ENCODE data around the gene BICD1. TPM values are rescaled to one million over a fixed set of nuclear protein-coding genes. Genes with fewer than 3 reads are reported as not detected.

The BICD1 gene
- total RNA-seq, 1 donor from 2014 or later: 8.5 TPM

DNA sequence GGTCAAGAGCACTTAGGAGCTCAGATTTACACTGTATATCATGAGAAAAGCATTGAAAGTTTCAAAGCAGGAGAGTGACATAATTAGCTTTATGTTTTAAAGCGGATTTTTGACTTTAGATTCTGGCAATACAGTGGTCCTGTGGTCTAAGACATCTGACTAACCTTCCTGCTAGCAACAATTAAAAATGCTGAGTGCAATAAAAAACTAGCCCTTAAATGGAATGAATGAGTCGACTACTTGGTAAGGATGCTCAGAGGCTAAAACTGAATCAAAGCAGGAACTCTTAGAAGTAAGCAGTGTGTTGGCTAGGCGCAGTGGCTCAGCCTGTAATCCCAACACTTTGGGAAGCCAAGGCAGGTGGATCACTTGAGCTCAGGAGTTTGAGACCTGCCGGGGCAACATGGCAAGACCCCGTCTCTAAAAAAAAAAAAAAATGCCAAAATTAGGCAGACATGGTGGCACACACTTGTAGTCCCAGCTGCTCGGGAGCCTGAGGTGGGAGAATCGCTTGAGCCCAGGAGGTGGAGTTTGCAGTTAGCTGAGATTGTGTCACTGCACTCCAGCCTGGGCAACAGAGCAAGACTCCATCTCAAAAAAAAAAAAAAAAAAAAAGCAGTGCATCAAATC, 18.9 kb downstream of the BICD1 start:
- intact Hi-C loops (cut with micrococcal nuclease): no loop called here
- H3K4me3 ChIP-seq: no peak overlapping the region

DNA sequence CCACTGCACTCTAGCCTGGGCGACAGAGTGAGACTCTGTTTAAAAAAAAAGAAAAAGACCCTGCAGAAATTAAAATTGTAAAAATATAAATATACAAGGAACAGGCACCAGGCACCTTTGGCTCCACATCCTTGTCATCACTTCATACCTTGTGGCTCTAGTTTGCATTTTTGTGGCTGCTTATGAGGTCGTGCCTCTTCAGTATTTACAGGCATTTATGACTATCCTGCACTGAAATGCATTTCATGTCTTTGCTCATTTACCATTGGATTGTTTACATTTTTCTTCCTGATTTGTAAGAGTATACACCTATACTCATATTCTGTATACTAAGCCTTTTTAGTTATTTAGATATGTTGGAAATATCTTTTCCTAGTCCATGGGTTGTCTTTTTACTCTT, 20.1 kb downstream of the BICD1 start:
- no peaks in the 10 kb centered on the region for H3K4me1 ChIP-seq
- DNase-seq: no peak
- no peaks in the 10 kb centered on the region for H3K9me3 ChIP-seq (replicated peaks)
- no peak overlapping the region for H3K4me3 ChIP-seq
- no peak overlapping the region for H3K27ac ChIP-seq (replicated peaks)
- intact Hi-C loops (cut with micrococcal nuclease): no loop called here
- H3K27me3 ChIP-seq (ENCODE audit: low read depth): no peaks in the 10 kb centered on the region
- no peaks in the 10 kb centered on the region for H3K36me3 ChIP-seq
- TF ChIP-seq, protein P1, sequence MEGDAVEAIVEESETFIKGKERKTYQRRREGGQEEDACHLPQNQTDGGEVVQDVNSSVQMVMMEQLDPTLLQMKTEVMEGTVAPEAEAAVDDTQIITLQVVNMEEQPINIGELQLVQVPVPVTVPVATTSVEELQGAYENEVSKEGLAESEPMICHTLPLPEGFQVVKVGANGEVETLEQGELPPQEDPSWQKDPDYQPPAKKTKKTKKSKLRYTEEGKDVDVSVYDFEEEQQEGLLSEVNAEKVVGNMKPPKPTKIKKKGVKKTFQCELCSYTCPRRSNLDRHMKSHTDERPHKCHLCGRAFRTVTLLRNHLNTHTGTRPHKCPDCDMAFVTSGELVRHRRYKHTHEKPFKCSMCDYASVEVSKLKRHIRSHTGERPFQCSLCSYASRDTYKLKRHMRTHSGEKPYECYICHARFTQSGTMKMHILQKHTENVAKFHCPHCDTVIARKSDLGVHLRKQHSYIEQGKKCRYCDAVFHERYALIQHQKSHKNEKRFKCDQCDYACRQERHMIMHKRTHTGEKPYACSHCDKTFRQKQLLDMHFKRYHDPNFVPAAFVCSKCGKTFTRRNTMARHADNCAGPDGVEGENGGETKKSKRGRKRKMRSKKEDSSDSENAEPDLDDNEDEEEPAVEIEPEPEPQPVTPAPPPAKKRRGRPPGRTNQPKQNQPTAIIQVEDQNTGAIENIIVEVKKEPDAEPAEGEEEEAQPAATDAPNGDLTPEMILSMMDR (IDR thresholded peaks at IDR 0.05; ENCODE audit: borderline replicate concordance): no peak

More for the DNA sequence above, 18.9 kb downstream of the BICD1 start:
- TF ChIP-seq, protein P1 (IDR thresholded peaks at IDR 0.05; ENCODE audit: borderline replicate concordance): no peak
- Histone ChIP-seq H3K27me3 (ENCODE audit: low read depth) (no peaks in the 10 kb centered on the region), H3K4me1 (no peaks in the 10 kb centered on the region), H3K27ac (replicated peaks) (no peak overlapping the region), H3K36me3 (no peaks in the 10 kb centered on the region), H3K9me3 (replicated peaks) (no peaks in the 10 kb centered on the region)
- no peak for DNase-seq

DNA sequence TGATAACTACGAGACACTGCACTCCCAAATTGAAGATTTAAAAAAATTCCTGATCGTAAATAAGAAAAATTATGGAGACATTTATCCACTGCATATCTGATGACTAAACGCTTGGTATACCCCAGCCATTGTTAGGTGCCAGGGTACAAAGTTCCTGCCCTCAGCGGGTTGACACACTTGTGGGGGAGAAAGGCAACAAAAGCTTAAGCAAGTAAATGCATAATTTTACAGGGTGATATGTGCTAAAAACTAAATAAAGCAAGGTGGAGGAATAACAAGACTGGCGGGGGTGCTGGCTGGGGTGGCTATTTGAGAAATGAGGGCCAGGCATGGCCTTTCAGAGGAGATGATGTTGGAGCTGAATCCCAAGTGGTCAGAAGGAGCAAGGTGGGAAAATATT, 25.0 kb downstream of the BICD1 start:
- Histone ChIP-seq H3K4me3 (no peak overlapping the region), H3K27me3 (ENCODE audit: low read depth) (no peaks in the 10 kb centered on the region), H3K27ac (replicated peaks) (no peak overlapping the region), H3K36me3 (no peaks in the 10 kb centered on the region), H3K9me3 (replicated peaks) (no peaks in the 10 kb centered on the region), H3K4me1 (peaks cover 8% of the 10 kb centered on the region)
- no peak for DNase-seq
- intact Hi-C loops (cut with micrococcal nuclease): no loop called here
- TF ChIP-seq, protein P1 (IDR thresholded peaks at IDR 0.05; ENCODE audit: borderline replicate concordance): no peak

DNA sequence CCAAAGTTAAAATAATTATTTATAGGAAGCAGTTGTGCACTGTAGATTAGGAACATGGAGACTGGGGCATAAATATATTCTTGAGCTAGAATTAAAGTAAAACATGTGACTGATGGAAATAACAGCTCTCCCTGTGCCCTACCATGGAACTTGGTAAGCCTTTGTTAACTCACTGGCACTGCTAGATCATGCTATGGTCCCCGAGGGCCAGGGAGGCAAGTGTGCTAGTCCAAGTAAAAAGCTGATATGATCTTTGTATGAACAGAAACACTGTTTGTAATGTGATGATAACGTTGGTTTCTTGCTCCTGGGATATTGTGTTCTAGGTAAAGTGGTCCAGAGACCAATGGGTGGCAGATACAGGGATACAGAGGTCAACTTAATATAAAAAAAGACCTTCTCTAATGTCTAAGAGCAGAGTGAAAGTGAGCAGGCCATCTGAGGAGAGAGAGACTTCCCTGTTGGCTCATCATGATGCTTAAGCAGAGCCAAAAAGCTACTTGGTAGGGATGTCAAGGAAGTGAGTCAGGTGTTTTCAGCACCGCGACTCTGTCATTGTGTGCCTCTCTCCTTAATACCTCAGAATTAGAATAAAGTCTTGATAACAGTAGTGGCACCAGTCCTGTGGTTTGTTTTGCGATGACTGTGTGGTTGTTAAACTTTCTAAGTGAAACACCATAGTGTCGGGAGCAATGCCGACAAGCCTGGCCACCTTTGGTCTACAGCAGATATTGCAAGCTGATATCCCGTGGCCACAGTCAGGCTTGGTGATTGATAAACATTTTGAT, 27.6 kb downstream of the BICD1 start:
- Histone ChIP-seq H3K27me3 (ENCODE audit: low read depth) (no peaks in the 10 kb centered on the region), H3K4me3 (no peak overlapping the region), H3K9me3 (replicated peaks) (no peaks in the 10 kb centered on the region), H3K36me3 (no peaks in the 10 kb centered on the region), H3K4me1 (peaks cover 8% of the 10 kb centered on the region), H3K27ac (replicated peaks) (no peak overlapping the region)
- DNase-seq: no peak
- TF ChIP-seq, protein P1 (IDR thresholded peaks at IDR 0.05; ENCODE audit: borderline replicate concordance): no peak
- intact Hi-C loops (cut with micrococcal nuclease): no loop called here

DNA sequence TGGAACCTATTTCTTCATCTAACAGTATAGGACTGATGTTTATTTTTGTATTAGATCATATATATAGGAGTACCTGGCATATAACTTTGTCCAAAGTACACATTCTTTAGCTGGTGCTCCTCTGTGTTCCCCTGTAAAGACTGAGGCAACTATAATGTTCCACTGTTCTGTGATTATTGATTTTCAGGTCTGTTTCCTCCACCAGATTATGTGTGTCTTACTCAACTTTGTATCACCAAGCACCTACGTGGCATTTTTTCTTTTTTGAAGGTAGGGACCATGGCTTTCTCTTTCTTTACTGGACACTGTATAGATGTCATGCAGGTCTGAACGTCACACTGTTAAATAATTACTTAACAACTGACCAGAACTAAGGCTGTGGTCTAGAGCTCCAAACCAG, 29.3 kb downstream of the BICD1 start:
- Histone ChIP-seq H3K27ac (replicated peaks) (no peak overlapping the region), H3K4me1 (peaks cover 11% of the 10 kb centered on the region), H3K9me3 (replicated peaks) (no peaks in the 10 kb centered on the region), H3K27me3 (ENCODE audit: low read depth) (no peaks in the 10 kb centered on the region), H3K4me3 (no peak overlapping the region), H3K36me3 (no peaks in the 10 kb centered on the region)
- TF ChIP-seq, protein P1 (IDR thresholded peaks at IDR 0.05; ENCODE audit: borderline replicate concordance): no peak
- no peak for DNase-seq
- intact Hi-C loops (cut with micrococcal nuclease): no loop called here

All from left ventricle myocardium inferior (tissue), 1 donor.